Right lobe of liver (tissue), 4 donors: ENCODE measurements around the gene WASF3.

Experiments used
- POLR2A ChIP-seq: fragments of 450-650 bp; IDR thresholded peaks from one replicate; pipeline ENCODE4 v1.6.1; 2017; ENCODE audit warnings: antibody characterized with exemption, mild to moderate bottlenecking
- TF ChIP-seq, protein P1 (sequence below), 4 donors: fragments of 200-600 bp in 3 of 4; fragments of 450-650 bp in 1 of 4; IDR thresholded peaks; one replicate each; pipeline versions ENCODE4 v1.5.1 to v1.8.0; 2016 to 2022; ENCODE audit warnings: antibody characterized with exemption in 4 of 4, mild to moderate bottlenecking in 2 of 4
- donor health status: DM: no; HTN: no; CAD: no.
- donor health status: DM: no; HTN: no; CAD: no.
- donor health status: DM: no; HTN: yes; CAD: no.

DNA sequence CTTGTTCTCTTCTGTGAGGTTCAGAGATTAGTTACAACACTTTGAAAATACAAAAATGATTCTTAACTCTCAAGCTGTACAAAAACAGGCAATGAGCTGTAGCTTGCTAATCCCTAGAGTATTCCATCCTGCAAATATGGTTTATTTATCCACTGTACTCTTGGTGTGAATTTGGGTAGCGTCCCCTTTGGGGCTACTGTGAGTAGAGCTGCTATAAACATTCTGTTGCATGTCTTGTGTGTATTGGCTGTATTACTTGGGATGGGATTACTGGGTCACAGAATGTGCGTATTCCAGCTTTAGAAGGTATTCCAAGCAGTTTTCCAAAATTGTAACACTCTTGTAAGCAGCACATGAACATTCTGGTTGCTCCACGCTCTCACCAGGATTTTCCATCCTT is 169.6 kb downstream of the WASF3 start:
- TF ChIP-seq POLR2A: no peak
- TF ChIP-seq, protein P1, sequence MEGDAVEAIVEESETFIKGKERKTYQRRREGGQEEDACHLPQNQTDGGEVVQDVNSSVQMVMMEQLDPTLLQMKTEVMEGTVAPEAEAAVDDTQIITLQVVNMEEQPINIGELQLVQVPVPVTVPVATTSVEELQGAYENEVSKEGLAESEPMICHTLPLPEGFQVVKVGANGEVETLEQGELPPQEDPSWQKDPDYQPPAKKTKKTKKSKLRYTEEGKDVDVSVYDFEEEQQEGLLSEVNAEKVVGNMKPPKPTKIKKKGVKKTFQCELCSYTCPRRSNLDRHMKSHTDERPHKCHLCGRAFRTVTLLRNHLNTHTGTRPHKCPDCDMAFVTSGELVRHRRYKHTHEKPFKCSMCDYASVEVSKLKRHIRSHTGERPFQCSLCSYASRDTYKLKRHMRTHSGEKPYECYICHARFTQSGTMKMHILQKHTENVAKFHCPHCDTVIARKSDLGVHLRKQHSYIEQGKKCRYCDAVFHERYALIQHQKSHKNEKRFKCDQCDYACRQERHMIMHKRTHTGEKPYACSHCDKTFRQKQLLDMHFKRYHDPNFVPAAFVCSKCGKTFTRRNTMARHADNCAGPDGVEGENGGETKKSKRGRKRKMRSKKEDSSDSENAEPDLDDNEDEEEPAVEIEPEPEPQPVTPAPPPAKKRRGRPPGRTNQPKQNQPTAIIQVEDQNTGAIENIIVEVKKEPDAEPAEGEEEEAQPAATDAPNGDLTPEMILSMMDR (IDR thresholded peaks at IDR 0.05): no peak
